ENCODE results near the gene TP53AIP1.

The TP53AIP1 gene

DNA sequence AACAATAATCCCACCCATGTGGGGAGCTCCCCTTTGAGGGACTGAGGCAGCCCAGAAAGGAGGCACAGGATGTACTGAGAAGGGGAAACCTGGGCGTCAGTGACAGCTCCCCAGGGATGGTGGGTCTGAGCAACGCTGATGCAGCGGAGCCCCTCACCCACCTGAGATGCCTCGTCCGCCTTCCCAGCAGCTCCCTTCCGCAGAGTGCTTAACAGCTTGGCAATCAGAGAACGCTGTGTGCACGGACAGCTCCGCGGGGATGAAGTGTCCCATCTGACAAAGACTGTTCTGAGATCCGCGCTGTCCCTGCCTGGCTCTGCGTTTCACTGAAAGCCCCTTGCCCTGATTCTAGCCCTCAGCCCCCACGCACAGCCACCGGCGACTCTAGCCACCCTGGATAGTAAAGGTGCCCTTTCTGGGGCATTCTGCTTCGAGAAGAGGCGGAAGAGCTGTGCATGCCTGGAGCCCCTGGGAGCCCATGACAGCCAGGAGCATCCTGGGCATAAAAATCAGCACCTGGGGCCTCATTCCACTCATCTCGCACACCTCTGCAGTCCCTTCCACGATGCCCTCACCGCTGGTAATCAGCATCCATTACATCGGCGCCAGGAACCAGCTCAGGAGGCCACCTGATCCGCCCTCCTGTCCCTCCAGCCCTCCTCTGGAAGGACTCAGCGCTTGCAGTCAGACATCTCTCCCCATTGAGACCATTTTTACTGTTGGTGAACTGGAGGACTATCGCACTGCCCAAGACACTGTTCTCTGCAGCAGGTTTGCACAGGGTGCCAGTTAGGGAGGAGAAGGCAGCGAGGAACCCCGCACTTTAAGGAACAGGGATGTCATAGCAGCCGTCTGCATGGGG, 40.8 kb downstream of the TP53AIP1 start:
- DNase-seq (ENCODE audit: insufficient read length, low spot score), result no peak
- FAIRE-seq, result no peak
- TF ChIP-seq, protein P1, sequence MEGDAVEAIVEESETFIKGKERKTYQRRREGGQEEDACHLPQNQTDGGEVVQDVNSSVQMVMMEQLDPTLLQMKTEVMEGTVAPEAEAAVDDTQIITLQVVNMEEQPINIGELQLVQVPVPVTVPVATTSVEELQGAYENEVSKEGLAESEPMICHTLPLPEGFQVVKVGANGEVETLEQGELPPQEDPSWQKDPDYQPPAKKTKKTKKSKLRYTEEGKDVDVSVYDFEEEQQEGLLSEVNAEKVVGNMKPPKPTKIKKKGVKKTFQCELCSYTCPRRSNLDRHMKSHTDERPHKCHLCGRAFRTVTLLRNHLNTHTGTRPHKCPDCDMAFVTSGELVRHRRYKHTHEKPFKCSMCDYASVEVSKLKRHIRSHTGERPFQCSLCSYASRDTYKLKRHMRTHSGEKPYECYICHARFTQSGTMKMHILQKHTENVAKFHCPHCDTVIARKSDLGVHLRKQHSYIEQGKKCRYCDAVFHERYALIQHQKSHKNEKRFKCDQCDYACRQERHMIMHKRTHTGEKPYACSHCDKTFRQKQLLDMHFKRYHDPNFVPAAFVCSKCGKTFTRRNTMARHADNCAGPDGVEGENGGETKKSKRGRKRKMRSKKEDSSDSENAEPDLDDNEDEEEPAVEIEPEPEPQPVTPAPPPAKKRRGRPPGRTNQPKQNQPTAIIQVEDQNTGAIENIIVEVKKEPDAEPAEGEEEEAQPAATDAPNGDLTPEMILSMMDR (IDR thresholded peaks at IDR 0.05; ENCODE audit: insufficient read depth, missing control alignments), result no peak

DNA sequence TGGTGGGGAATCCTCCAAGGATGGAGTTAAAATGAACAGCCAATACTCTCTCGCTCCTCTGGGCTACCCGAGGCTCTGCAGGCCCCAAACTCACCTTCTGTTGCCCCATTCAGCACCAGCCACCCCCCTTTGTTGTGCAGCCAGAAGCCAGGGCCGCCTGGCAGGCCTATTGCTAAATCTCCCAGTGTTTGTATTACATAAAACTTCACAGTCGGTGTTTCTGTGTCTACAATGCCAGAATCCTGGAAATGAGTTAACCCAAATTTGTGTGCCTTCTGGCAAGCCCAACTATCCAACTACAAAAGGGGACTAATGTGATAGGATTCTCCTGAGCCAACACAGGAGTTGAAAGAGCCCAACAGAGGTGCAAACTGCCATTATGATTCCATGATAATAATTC, 42.2 kb downstream of the TP53AIP1 start:
- no peak for FAIRE-seq
- DNase-seq (ENCODE audit: insufficient read length, low spot score), result no peak
- TF ChIP-seq, protein P1 (IDR thresholded peaks at IDR 0.05; ENCODE audit: insufficient read depth, missing control alignments), result no peak

DNA sequence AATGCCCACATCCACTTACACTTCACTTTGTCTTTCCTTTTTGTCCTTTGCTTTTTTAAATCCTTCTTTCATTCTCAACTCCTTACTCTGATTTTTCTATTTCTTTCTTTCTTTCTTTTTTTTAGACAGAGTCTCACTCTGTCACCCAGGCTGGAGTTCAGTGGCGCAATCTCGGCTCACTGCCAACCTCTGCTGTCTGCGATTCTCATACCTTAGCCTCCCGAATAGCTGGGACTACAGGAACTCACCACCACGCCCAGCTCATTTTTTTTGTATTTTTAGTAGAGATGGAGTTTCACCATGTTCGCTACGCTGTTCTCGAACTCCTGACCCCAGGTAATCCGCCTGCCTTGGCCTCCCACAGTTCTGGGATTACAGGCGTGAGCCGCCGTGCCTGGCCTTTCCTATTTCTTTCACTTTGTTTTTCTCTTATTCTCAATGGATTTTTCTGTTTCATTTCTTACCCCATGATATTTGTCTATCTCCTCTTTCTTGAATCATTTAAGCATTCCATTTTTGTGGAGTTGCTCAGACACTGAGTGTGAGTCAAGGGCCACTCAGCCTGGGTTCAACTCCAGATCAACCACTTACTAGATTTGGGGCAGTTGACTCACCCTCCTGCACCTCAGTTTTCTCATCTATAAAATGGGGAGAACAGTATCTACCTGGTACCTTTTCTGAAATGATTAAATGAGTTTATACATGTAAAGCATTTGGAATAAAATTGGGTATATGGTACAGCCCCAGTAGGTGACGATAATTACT, 43.9 kb downstream of the TP53AIP1 start:
- TF ChIP-seq, protein P1 (IDR thresholded peaks at IDR 0.05; ENCODE audit: insufficient read depth, missing control alignments), result no peak
- FAIRE-seq (no peak), DNase-seq (ENCODE audit: insufficient read length, low spot score) (no peak)

GRCh38 chr11:128897826-128898225, 44.8 kb downstream of the TP53AIP1 start:
- FAIRE-seq, result no peak
- TF ChIP-seq, protein P1 (IDR thresholded peaks at IDR 0.05; ENCODE audit: insufficient read depth, missing control alignments), result no peak
- DNase-seq (ENCODE audit: insufficient read length, low spot score), result no peak

- no peak for FAIRE-seq
- TF ChIP-seq, protein P1 (IDR thresholded peaks at IDR 0.05; ENCODE audit: insufficient read depth, missing control alignments), result no peak
Measured at GRCh38 chr11:128896356-128896755, 46.3 kb downstream of the TP53AIP1 start.

DNA sequence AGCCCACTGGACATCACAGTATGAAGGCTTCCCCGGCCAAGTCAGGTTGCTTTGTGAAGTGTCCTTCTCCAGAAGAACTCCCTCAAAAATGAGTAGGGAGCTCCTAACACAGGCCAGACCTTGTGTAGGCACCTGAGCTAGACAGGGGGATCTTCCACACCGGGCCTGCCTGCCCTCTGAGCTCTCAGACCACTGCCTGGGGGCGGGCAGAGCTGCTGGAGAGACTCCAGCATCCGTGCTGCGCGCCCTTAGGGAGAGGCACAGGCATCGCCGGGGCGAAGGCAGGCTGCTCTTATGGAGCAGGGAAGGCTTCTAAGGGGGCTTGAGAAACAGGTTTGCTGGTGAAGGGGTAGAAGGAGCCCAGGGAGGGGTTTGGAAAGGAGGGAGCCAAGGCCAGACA, 47.1 kb downstream of the TP53AIP1 start:
- FAIRE-seq (no peak), DNase-seq (ENCODE audit: insufficient read length, low spot score) (no peak)
- TF ChIP-seq, protein P1 (IDR thresholded peaks at IDR 0.05; ENCODE audit: insufficient read depth, missing control alignments), result no peak

More at GRCh38 chr11:128896356-128896755, 46.3 kb downstream of the TP53AIP1 start:
- DNase-seq (ENCODE audit: insufficient read length, low spot score), result no peak
